Occipital lobe (tissue), 2 donors: ENCODE results near the gene NAV1. TPM values are rescaled to one million over a fixed set of nuclear protein-coding genes. Genes with fewer than 3 reads are reported as not detected.
"Not testable (repeated sequence)": the region's sequence is repeated elsewhere in the genome, so short reads cannot be mapped to it uniquely, and the experiment has no call there.

Source experiments
- DNase-seq: peaks from one replicate; lab custom pipeline; 2025; lab: John Stamatoyannopoulos, UW
- total RNA-seq: library from RNA; depleted of rRNA; stranded (reverse); fragments of >200 nt; gene quantifications from one replicate; pipeline ENCODE4 v1.2.3, GENCODE V29; 2014

The NAV1 gene
- total RNA-seq, 1 donor from 2014 or later, result 38.8 TPM

DNA sequence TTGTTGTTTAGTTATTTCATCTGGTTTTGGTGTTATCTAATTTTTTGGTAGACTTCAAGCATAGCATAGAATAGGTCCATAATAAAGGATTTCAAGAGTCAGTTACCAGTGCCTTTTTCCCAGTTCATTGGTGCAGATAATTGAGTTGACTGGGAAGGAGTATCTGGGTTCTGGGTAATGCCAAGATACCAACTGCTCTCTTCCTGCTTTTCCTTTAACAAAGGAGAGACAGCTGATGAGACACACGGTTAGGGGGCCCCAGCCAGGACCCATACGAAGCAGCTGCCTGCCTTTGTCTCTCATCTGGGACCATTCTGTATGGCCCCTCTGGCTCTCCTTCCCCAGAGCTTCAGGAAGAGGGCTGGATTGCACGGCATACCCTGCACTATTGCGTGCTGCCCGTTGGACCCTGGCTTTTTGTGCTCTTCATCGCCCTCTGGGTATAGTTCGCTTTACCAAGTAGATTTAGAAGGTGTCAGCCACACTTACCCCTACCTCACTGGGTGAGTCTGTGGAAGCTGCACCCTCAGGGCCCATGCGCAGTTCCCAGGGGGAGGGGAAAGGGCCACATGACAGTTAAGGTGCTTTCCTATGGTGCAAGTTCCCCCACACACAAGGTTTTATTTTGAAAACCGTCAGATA, 7.0 kb downstream of the NAV1 start:
- DNase-seq, result no peak

DNA sequence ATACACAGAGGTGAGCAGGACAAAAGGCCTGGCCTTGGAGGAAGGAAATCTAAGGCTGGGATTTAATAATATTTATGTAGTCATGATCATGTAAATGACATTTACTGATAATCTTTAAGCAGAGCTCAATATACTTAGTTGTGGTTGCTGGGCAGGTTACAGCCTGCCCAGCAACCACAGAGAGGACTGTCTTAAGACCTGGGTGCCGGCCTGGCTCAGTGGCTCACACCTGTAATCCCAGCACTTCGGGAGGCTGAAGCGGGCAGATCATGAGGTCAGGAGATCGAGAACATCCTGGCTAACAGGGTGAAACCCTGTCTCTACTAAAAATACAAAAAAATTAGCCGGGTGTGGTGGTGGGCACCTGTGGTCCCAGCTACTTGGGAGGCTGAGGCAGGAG, 10.6 kb downstream of the NAV1 start:
- not testable (repeated sequence) for DNase-seq

DNA sequence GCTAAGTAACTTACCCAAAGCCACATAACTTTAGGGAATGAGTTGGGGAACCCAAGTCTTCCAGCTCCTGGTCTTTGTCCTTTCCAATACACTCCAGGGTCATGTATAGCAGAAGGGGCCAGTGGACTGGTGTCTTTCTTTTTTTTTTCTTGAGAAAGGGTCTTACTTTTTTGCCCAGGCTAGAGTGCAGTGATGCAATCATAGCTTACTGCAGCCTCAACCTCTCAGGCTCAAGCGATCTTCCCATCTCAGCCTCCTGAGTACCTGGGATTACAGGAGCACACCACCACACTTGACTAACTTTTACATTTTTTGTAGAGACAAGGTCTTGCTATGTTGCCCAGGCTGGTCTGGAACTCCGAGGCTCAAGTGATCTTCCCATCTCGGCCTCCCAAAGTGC, 12.2 kb downstream of the NAV1 start:
- no peak for DNase-seq

DNA sequence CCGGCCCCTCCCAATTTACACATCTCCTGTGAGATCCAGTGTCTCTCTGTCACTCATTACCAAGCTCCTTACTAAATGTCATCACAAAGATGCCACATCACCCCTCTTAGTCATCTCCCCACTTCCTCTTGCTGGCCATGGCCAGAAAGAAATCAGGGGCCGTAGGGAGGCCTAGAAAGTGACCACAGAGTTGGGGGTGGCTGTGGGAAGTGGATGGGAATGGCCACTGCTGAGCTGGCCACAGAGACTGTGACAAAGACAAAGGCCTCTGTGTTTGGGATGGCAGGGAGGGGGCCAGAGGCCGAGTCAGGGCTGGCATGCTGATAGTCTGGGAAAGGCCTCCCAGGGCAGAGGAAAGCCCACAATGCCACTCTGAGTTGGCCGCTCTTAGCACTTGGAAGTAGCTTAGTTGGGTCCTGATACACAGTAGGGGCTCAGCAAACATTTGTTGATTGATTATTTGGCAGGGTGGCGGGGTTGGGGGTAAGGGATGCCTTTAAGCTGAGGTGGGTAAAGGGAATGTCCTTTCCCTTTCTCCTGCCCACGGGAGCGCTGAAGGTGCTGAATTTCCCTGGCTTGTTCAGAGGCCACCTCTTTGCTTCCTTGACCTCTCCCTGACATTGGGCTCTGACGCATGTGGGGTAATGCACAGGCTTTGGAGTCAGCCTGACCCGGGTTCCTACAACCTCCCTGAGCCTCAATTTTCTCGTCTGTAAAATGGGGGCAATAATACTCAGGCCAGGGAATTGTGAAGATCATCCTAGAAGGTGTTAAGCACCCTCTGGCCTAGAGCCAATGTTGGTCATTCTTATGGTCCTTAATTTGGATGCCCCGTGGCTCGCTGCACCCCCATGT, 13.2 kb downstream of the NAV1 start:
- DNase-seq, result peak; percentile 82

DNA sequence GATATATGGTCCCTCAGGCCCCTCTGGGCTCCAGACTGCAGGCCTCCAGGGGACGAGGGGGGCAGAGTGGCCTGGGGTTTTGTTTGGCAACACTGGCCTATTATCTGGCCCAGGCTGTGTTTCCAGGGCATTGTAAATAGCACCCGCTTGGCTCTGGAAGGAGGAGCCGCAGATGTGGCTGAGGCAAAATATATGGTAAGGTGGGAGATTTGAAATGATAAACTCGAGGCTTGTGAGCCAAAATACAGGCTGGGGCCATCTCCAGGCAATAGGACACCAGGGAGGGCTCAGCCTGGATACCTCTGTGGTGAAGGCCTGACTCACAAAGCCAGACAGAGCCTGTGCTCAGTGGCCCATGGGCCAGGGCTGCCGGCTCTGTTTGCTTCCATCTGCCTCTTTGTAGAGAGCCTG, 14.0 kb downstream of the NAV1 start:
- no peak for DNase-seq

DNA sequence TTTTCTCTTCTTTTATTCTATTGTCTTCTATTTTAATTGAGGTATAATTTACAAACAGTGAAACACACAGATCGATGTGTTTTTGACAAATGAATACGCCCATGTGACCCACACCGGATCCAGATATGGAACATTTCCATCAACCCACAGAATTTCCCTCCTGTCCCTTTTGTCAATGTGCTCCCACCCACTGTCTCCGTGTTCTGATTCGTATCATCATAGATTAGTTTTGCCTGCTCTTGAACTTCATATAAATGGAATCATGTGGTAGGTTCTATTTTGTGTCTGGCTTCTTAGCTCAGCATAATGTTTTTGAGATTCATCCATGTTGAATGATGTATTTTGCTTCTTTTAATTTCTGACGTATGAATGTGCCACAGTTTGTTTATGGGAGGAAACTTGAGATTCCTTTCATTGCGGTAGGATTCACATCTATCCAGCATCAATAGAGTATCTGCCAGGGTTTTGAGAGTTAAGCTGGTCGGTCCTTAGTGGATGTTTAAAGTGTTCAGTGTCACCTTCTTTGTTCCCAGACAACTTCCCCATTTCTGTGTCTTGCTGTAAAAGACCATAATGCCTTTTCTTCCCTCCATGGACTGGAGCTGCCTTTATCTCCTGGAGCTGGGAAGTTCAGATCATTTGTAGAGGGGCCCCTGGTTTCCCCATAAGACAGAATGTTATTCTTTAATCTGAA, 14.7 kb downstream of the NAV1 start:
- no peak for DNase-seq

DNA sequence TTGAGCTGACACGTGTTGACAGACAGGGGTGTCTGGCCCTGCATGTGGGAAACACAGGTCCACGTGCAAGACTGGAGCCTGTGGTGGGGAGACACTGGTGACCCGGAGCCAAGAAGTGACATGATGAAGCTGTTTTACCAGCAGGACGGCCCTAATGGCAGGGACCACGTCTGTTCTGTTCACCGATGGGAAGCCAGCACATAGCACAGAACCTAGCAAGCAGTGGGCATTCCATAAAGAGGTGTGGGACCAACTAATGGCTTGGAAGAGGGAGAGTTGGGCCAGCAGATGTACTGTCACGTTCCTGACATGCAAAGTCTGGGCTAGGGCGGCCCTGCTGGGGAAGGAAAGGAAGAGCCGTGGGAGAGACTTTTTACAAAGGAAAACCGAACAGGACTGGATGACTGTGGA, 15.3 kb downstream of the NAV1 start:
- DNase-seq, result no peak

DNA sequence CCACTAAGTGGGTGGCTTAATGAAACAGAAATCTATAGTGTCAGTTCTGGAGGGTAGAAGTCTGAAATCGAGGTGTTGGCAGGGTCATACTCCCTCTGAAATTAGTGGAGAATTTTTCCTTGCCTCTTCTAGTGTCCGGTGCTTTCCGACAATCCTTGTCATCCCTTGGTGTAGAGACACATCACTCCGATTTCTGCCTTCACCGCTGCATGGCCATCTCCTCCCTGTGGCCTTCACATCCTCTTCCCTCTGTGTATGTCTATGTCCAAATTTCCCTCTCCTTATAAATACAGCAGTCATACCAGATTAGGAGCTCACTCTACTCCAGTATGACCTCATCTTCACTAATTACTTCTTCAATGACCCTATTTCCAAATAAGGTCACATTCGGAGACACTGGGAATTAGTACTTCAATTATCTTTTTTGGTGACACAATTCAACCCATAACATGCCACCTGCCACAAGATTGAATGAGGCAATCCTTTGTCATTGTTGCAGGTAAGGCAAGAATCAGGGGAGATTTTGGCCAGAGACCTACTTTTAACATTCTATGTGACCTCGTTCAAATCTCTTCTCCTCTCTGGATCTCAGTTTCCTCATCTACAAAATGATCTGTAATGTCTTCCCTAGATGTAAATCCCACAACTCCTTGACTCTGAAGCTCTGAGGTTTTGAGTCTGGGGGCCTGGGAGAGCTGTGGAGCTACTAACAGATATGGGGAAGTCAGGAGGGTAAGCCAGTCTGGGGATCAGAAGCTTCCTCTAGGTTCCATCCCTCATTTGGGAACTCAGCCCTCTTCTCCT, 16.1 kb downstream of the NAV1 start:
- DNase-seq, result no peak

DNA sequence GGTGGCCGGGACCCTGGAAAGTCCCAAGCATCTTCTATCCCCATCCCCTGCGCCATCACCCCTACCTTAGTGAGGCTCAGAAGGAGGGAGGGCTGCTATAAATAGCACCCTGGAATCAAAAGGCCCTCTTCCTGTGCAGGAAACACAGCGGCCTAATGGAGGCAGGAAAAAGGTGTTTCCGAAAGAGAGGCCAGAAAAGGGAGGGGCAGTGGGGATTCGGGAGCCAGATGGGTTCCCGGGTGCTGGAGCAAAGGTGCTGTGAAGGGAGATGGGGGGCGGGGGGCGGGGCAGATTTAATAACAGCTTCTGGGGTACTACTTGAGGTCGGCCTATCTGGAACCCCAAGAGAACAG, 16.6 kb downstream of the NAV1 start:
- DNase-seq, result no peak

DNA sequence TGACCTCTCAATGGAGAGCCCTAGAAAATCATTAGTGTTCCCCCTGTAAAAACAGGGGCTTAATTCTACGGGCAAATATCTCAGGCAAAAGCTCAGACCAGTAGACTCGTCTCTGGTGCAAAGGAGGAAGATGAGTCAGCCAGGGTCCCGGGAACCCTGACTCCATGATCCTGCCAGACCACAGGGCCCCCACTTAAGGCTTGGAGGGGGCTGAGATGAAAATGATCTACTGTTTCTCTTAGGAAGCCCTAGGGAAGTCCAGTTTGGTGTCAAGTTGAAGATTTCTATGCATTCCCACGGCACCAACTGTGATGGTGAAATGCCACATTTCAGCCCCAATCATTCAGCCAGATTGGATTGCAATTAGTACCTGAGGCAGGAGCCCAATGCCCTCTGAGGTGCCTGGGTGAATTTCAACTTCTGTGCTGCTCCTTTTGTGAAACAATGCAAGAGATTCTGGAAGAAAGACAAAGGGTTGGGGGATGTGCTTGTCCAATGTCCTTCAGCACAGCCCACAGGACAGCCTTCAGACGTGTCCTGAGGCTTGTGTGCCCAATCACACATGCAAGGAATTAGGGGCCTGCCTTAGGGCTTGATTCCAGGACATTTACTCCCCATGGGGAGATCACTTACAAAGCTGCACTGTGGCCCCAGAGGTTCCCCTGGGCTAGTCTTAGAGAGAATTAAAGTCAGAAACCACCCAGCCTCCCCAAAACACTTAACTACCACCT, 18.1 kb downstream of the NAV1 start:
- no peak for DNase-seq

DNA sequence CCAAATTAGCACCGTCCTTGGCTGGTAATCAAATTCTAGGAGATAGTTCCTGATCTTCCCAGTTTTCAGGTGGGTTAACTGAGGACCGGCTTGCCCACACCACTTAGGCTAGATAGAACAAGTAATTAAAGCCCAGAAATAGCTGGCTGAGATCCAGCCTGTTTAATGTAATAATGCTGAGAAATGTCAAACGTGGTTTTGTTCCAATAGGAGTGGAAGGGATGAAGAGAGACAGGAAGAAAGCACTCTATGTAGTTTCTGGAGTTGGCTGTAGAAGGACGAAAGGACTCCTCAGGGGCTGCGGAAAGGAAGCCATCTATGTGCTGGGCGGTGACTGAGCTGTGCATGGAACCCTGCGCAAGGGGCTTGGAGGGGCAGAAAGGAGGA, 18.6 kb downstream of the NAV1 start:
- no peak for DNase-seq

DNA sequence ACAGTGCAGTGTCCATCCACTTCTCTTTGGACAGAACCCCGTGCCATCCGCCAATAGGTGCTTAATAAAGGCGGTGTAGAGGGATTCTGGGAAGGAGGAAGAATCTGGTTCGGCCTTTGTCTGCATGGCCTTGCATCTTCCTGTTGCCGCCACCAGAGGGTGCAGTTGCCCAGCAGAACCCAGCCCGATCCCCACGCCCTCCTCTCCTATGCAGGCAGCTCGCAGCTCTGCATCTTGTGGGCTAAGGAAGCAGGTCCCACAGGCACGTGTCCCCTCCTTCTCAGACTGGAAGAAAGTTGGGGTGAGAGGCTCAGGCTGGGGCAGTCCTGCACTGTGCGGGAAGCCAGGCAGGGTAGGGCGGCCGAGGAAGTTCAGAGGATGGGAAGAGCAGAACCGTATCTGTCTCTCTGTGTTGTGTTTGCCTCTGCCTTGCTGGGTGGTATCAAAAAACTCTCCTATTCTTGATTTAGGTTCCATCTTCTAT, 20.8 kb downstream of the NAV1 start:
- DNase-seq, result peak; percentile 76

DNA sequence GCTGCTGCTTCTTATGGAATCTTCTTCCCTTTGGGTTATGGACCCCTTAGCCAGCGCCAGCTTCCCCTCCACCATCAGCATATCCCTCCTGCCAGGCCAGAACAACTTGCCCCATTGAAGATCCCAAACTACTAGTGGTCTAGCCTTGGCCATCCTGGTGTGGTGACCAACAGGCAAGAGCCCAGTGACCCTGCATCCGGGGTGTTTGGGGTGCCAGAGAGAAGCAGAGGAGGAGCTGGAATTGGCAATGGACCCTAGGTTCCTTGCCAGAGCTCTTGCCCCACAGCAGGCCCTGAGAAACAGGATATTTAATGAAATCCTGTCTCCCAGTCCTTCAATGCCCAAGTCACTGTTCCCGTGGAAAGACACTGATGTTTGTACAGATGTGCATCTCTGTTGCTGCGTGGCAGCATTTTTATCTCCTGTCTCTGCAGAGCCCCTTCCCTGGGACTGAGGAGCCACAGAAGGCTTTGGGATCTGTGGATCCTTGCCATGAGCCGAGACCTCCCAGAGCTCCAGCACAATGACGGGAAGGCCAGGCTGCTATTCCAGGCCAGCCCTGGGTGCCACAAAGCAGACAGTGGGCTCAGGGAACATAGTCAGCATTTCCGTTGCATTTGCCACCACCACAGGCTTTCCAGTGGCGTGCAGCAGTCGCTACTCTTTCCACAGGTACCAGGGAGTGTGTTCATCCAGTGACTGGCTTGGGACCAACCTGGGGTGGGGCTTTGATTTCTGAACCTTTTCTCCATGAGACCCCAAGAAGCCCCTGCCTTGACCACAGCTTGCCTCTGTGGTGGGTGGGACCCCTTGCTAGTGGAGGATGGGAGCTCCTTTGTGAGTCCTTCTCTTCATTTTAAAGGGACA, 21.6 kb downstream of the NAV1 start:
- no peak for DNase-seq

DNA sequence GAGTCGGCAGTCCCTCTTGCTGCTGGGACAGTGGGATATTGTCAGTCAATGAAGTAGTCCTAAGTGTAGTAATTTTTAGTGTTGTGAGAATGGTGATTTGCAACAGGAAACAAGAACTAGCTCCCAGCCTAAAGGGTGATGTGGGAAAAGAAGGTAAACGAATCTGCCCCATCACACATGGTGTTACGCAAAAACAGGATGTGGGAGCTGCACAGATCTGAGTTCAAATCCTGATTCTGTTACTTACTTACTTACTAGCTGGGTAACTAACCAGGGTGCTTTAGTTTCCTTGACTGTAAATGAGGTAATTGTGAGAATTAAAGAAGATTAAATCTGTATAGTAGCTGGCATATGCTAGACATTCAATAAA, 22.3 kb downstream of the NAV1 start:
- DNase-seq, result no peak

DNA sequence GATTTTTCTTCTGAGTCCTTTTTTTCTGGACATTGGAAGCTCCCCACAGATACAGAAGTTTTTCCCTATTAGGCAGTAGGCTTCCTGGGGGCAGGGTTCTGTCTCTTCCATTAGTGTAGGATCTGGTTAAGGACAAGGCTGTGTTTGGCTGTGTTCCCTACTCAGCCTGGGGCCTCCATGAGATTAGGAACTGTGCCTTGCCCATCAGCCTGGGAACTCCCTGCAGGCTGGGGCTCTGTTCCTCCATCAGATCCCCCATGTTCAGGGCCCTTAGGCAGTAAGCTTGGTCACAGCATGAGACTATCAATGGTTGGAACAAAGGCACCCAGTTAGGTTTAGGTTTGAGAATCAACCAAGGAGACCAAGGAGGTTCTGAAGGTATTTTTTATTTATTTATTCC, 22.7 kb downstream of the NAV1 start:
- DNase-seq, result no peak

DNA sequence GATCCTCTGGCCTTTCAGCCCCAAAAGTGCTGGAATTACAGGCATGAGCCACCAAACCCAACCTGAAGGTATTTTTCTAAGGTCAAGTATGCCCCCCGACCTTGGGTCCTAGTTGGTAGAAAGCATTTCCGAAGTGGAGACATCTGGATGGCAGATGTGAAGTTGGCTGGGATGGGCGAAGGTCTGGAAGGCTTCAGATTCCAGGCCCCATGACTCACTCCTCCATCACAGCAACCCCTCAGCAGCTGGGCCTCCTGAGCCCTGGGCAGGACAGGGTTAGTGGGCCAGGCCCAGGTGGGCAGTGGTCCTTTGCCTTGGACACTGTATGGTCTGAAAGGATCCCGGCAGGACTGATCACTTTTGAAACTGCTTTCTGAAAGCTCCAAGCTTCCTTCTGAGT, 23.3 kb downstream of the NAV1 start:
- no peak for DNase-seq

DNA sequence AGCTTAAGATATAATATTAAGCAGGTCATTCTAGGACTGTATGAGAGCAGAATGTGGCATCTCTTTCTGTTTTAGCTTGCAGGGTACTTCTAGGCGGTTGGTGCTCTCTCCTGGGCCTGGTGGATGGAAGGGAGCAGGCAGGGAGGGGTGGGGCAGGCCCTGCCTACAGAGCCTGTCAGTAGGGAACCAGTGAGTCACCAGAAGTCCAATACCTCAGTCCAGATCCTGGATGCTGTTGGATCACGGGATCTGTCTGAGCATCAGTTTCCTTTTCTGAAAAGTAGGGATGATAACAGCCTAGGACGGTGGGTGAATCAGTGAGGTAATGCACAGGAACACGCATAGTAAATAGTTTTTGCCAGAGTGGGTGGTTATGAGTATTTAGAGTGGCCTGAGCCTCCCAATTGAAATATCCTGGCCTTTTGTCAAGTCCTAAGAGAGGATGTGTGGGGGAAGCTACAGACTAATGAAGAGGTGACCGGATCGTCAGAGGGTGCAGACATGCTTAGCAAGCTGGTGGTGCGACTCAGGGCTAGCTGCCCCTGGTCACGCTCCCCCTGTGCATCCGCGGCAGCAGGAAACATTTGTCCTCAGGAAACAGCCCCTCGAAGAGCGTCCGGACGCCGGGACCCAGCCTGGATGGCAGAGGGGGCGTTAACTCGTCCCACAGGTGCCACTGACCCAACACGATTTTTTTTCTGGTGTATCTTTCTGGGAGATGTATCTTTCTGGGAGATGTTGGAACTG, 23.9 kb downstream of the NAV1 start:
- DNase-seq, result no peak

DNA sequence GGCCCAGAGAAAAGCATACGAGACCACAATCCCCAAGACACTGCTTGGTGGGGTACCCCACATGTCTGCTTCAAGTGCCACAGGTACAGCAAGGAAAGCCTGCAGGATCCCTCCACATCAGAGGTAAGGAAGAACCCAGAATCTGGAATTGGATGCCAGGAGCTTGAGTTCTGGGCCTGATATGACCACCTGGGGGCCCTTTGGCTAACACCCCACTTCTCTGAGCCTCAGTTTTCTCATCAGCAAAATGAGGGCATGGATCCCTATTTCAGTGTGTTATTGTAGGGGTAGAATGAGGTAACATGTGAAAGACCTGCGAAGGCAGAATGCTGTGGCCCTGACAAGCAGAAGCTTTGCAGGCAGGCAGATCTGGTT, 24.5 kb downstream of the NAV1 start:
- DNase-seq, result no peak

DNA sequence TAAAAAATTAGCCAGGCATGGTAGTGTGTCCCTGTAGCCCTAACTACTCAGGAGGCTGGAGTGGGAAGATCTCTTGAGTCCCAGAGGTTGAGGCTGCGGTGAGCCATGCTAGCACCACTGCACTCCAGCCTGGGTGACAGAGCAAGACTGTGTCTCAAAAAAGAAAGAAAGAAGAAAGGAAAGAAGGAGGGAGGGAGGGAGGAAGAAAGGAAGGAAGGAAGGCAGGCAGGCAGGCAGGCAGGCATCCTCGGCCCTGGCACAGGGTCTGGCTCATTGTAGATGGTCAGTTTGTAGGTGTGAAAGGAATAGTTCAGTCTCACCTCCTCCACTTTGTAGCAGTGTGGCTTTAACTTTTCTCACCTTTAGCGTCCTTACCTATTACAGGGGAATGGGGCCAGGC, 25.0 kb downstream of the NAV1 start:
- DNase-seq, result no peak
